HL-60/S4 treated with phorbol 12-myristate 13-acetate at 8.2 ng/mL for 4 days and 3 days (cell line): Measurements from ENCODE around the gene CASP1.

Experiments used
- in situ Hi-C: fragments of 300-500 bp; cut with MboI; formaldehyde crosslinking; loops from 2 replicates; pipeline ENCODE4 v1.15.0; 2022; ENCODE audit warnings: low sequenced_read_pairs

CASP1 gene

GRCh38 chr11:104992781-104993180 lies 42.2 kb downstream of the CASP1 start:
- in situ Hi-C loops, result no loop called here

DNA sequence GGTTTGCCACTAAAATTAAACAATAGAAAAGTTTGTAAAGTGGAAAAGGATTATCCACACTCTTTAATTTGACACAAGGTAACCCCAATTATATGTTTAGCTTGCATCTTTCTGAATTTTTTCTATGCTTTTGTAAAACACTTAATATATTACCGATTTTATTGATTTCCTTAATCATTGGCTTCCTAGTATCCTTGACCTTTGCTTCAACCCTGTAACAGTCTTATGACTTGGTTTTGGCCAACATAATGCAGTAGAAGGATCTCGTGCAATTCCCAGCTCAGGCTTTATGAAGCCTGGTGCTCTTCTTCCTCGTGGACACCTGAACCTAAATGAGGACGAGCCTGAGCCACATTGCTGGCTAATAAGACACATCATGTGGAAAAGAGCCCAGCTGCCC lies 43.0 kb downstream of the CASP1 start:
- in situ Hi-C loops, result no loop called here

DNA sequence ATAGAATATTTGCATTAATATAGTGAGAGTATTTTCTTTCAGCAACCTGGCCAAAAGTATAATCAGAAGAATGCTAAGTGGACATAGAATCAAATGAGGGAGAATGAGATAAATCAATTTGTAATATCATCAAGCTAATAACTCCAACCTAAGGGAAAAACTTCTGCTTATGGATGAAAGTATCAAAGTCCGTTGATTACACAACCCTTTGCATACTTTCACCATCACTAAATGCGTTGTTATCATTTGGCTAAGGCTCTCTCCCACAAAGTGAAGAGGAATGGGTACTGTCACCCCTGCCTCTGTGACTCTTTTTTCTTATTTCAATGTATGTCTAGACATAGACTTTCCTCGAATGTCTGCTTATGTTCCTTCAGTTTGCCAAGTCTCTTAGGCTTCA lies 50.1 kb downstream of the CASP1 start:
- in situ Hi-C loops, result no loop called here

- in situ Hi-C loops, result no loop called here
Measured at GRCh38 chr11:104979839-104980238, 55.1 kb downstream of the CASP1 start.
